GM12878 (cell line): ENCODE measurements around the gene BCL2. TPM values are rescaled to one million over a fixed set of nuclear protein-coding genes. Genes with fewer than 3 reads are reported as not detected.

Source experiments
- BACH1 ChIP-seq: fragments of 450-650 bp; IDR thresholded peaks from 2 replicates; pipeline ENCODE4 v1.6.1; 2017; ENCODE audit warnings: mild to moderate bottlenecking, borderline replicate concordance
- CBX5 ChIP-seq: sonication (generic); IDR thresholded peaks from 2 replicates; pipeline ENCODE4 v1.6.1; 2016; ENCODE audit warnings: low read depth, moderate library complexity, mild to moderate bottlenecking, inconsistent platforms
- ETV6 ChIP-seq, 2 experiments: fragments of 450-650 bp in 1 of 2; IDR thresholded peaks in 1 of 2; conservative IDR thresholded peaks in 1 of 2; 2 replicates each; pipeline ENCODE4 v1.6.1; 2014; ENCODE audit warnings: antibody characterized with exemption in 1 of 2, borderline replicate concordance in 1 of 2, low read depth in 1 of 2, mild to moderate bottlenecking in 1 of 2, moderate library complexity in 1 of 2
- HDGF ChIP-seq: fragments of 450-650 bp; IDR thresholded peaks from 2 replicates; pipeline ENCODE4 v1.6.1; 2016; ENCODE audit warnings: antibody characterized with exemption
- MLLT1 ChIP-seq: fragments of 450-650 bp; IDR thresholded peaks from 2 replicates; pipeline ENCODE4 v1.6.1; 2016; ENCODE audit warnings: mild to moderate bottlenecking
- NFXL1 ChIP-seq: fragments of 450-650 bp; IDR thresholded peaks from 2 replicates; pipeline ENCODE4 v1.6.1; 2017; ENCODE audit warnings: antibody characterized with exemption, mild to moderate bottlenecking, borderline replicate concordance
- RCOR1 ChIP-seq: conservative IDR thresholded peaks from 2 replicates; pipeline ENCODE4 v1.6.1; 2012; ENCODE audit warnings: low read depth, low read length, improper control_type of control experiment
- ZBTB40 ChIP-seq: fragments of 450-650 bp; IDR thresholded peaks from 2 replicates; pipeline ENCODE4 v1.6.1; 2016; ENCODE audit warnings: mild to moderate bottlenecking, moderate library complexity, borderline replicate concordance
- ZNF217 ChIP-seq: fragments of 450-650 bp; IDR thresholded peaks from 2 replicates; pipeline ENCODE4 v1.6.1; 2017; ENCODE audit warnings: antibody characterized with exemption, mild to moderate bottlenecking
- polyA plus RNA-seq, 11 experiments: library from polyadenylated mRNA; depleted of rRNA in 4 of 11; unstranded in 6 of 11; stranded (reverse) in 5 of 11; fragments of >200 nt; fragmentation: Nextera tagmentation in 4 of 11; fragmentation: Illumina TruSeq in 1 of 11; extraction: Ambion mirVana in 4 of 11; extraction: Trizol in 1 of 11; gene quantifications; 1 replicate in 1 of 11; 2 replicates in 10 of 11; pipeline versions ENCODE4 v1.2.1 to v1.2.3, GENCODE V29; 2011 to 2016; ENCODE audit warnings: inconsistent platforms in 2 of 11, missing spikeins in 2 of 11, low read depth in 1 of 11
- total RNA-seq, 4 experiments: library from RNA; depleted of rRNA in 3 of 4; stranded (reverse); fragments of >200 nt in 3 of 4; fragmentation: Illumina TruSeq in 1 of 4; extraction: Trizol in 1 of 4; gene quantifications; 2 replicates each; pipeline versions ENCODE4 v1.2.1 to v1.2.3, GENCODE V29; 2013 to 2021
- TF ChIP-seq, protein P1 (sequence below): IDR thresholded peaks from 2 replicates; pipeline ENCODE4 v1.6.1; 2012; ENCODE audit warnings: improper control_type of control experiment, low read depth, low read length; ENCODE audit not compliant: insufficient replicate concordance
- TF ChIP-seq, protein P2 (sequence below), 3 experiments: IDR thresholded peaks in 2 of 3; conservative IDR thresholded peaks in 1 of 3; 2 replicates each; pipeline ENCODE4 v1.5.1; 2011; ENCODE audit warnings: low read depth in 3 of 3, low read length in 3 of 3, mild to moderate bottlenecking in 3 of 3, control low read depth in 2 of 3, moderate library complexity in 2 of 3, inconsistent platforms in 1 of 3, mixed read lengths in 1 of 3; ENCODE audit not compliant: control insufficient read depth in 2 of 3, insufficient read depth in 1 of 3; ENCODE audit errors: extremely low read depth in 1 of 3

BCL2 gene
- total and polyA plus RNA-seq, 10 of the 15 experiments (the other 5 are each of a cell fraction or from before 2014, with no cell fraction given) = 4.1 to 47.8 (median 19.3) TPM

GRCh38 chr18:63311118-63312018 is 8.2 kb downstream of the BCL2 start (continued):
- TF ChIP-seq BACH1 = peak; percentile 64; the same call in 1 of the 2 replicates
- TF ChIP-seq, protein P1, sequence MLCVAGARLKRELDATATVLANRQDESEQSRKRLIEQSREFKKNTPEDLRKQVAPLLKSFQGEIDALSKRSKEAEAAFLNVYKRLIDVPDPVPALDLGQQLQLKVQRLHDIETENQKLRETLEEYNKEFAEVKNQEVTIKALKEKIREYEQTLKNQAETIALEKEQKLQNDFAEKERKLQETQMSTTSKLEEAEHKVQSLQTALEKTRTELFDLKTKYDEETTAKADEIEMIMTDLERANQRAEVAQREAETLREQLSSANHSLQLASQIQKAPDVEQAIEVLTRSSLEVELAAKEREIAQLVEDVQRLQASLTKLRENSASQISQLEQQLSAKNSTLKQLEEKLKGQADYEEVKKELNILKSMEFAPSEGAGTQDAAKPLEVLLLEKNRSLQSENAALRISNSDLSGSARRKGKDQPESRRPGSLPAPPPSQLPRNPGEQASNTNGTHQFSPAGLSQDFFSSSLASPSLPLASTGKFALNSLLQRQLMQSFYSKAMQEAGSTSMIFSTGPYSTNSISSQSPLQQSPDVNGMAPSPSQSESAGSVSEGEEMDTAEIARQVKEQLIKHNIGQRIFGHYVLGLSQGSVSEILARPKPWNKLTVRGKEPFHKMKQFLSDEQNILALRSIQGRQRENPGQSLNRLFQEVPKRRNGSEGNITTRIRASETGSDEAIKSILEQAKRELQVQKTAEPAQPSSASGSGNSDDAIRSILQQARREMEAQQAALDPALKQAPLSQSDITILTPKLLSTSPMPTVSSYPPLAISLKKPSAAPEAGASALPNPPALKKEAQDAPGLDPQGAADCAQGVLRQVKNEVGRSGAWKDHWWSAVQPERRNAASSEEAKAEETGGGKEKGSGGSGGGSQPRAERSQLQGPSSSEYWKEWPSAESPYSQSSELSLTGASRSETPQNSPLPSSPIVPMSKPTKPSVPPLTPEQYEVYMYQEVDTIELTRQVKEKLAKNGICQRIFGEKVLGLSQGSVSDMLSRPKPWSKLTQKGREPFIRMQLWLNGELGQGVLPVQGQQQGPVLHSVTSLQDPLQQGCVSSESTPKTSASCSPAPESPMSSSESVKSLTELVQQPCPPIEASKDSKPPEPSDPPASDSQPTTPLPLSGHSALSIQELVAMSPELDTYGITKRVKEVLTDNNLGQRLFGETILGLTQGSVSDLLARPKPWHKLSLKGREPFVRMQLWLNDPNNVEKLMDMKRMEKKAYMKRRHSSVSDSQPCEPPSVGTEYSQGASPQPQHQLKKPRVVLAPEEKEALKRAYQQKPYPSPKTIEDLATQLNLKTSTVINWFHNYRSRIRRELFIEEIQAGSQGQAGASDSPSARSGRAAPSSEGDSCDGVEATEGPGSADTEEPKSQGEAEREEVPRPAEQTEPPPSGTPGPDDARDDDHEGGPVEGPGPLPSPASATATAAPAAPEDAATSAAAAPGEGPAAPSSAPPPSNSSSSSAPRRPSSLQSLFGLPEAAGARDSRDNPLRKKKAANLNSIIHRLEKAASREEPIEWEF = peak; percentile 61
- no peak for TF ChIP-seq NFXL1
- TF ChIP-seq ZNF217 = 0 out of 2 replicates have a peak, but pooled peaks have one; percentile 34
- TF ChIP-seq, protein P2, sequence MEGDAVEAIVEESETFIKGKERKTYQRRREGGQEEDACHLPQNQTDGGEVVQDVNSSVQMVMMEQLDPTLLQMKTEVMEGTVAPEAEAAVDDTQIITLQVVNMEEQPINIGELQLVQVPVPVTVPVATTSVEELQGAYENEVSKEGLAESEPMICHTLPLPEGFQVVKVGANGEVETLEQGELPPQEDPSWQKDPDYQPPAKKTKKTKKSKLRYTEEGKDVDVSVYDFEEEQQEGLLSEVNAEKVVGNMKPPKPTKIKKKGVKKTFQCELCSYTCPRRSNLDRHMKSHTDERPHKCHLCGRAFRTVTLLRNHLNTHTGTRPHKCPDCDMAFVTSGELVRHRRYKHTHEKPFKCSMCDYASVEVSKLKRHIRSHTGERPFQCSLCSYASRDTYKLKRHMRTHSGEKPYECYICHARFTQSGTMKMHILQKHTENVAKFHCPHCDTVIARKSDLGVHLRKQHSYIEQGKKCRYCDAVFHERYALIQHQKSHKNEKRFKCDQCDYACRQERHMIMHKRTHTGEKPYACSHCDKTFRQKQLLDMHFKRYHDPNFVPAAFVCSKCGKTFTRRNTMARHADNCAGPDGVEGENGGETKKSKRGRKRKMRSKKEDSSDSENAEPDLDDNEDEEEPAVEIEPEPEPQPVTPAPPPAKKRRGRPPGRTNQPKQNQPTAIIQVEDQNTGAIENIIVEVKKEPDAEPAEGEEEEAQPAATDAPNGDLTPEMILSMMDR (IDR thresholded peaks at IDR 0.05 in 2 of 3, conservative IDR thresholded peaks at IDR 0.05 in 1 of 3; ENCODE audit: control insufficient read depth in 2 of 3, extremely low read depth in 1 of 3, insufficient read depth in 1 of 3, low read depth in 3 of 3, low read length in 3 of 3) = no peak
- TF ChIP-seq ZBTB40 = no peak
- TF ChIP-seq MLLT1 = no peak
- no peak for TF ChIP-seq CBX5
- no peak for TF ChIP-seq ETV6 (conservative IDR thresholded peaks at IDR 0.05 in 1 of 2, IDR thresholded peaks at IDR 0.05 in 1 of 2; ENCODE audit: borderline replicate concordance in 1 of 2, low read depth in 1 of 2)
- no peak; the same call in 1 of the 2 replicates for TF ChIP-seq RCOR1
- TF ChIP-seq HDGF = no peak
